Cardiac fibroblast (primary cell): ENCODE data around the gene B3GAT1.

Experiments
- DNase-seq, 2 donors: peaks; one replicate each; pipeline versions ENCODE4 v3.0.0 to v3.0.0-alpha.2; 2010; ENCODE audit warnings: low read depth in 2 of 2
- H3K4me3 ChIP-seq, 2 donors: replicated peaks in 1 of 2; 1 replicate in 1 of 2; 2 replicates in 1 of 2; pipeline ENCODE4 v1.5.1; 2011; ENCODE audit warnings: low read depth in 2 of 2, low read length in 2 of 2, mild to moderate bottlenecking in 2 of 2, moderate library complexity in 1 of 2
- CTCF ChIP-seq: IDR thresholded peaks from one replicate; pipeline ENCODE4 v1.5.1; 2011; ENCODE audit warnings: low read depth, mild to moderate bottlenecking, low read length, inconsistent platforms

B3GAT1 gene

GRCh38 chr11:134433251-134433650 is 21.2 kb upstream of the B3GAT1 start:
- no peak for TF ChIP-seq CTCF
- no peak for DNase-seq
- no peak overlapping the region for H3K4me3 ChIP-seq

- DNase-seq: no peak
- no peak for TF ChIP-seq CTCF
- no peak overlapping the region for H3K4me3 ChIP-seq
These were observed 20.7 kb upstream of the B3GAT1 start for GRCh38 chr11:134432776-134433175.

GRCh38 chr11:134429106-134429505 is 17.1 kb upstream of the B3GAT1 start:
- no peak for DNase-seq
- TF ChIP-seq CTCF: no peak
- no peak overlapping the region for H3K4me3 ChIP-seq

GRCh38 chr11:134425816-134426536 is 13.9 kb upstream of the B3GAT1 start:
- no peak for TF ChIP-seq CTCF
- H3K4me3 ChIP-seq: no peak overlapping the region
- DNase-seq: no peak

- TF ChIP-seq CTCF: no peak
- DNase-seq: no peak
- H3K4me3 ChIP-seq: no peak overlapping the region
These were observed 13.4 kb upstream of the B3GAT1 start for GRCh38 chr11:134425413-134425812.

- TF ChIP-seq CTCF: no peak
- DNase-seq: no peak
- no peak overlapping the region for H3K4me3 ChIP-seq
These were observed 11.1 kb upstream of the B3GAT1 start for GRCh38 chr11:134423106-134423505.
